ENCODE measurements around the gene AMH. TPM values are rescaled to one million over a fixed set of nuclear protein-coding genes. Genes with fewer than 3 reads are reported as not detected.

AMH gene
- total and polyA plus RNA-seq, 11 donors, result 0.10 to 1.1 (median 0.57) TPM; not detected in 4

DNA sequence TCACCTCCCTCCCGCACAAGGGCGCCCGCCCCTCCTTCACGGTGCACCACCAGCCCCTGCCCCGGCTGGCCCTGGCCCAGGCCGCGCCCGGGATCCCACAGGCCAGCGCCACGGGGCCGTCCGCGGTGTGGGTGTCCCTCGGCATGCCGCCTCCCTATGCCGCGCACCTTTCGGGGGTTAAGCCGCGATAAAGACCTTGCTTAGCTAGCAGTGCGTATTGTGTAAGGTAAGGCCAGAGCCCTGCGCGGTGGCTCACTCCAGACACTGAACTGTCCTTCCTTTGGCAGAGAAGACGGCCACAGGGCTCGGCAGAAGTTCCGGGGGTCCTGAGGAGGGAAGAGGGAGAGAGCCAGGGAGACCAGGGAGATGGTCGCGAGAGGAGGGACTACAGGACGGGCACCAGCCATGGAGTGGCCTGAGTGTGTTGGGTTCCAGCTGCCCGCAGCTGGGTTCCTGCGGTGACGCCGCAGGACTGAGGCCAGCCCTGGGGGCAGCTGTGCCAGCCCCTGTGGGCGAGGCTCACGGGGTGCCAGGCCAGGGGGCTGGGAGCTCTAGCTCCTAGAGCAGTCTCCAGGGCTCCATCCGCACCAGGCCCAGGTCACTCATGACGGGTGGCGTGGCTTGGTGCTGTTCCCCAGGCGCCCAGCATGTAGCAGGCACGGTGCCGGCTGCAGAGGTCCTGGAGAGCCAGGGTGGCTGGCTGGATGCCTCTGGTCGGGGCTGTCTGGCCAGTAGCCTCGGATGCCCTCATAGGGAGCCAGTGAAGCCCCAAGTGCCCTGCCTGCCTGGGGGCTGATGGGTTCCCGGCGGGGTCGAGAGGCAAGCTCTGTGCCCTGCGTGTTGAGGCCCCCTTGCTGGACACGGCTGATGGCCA is 20.7 kb upstream of the AMH start:
- Histone ChIP-seq H3K36me3 (peaks cover 0 to 90% (median 75%) of the 10 kb centered on the region in 9 donors), H3K4me3 (no peak overlapping the region), H3K27me3 (no peaks in the 10 kb centered on the region), H3K9me3 (no peaks in the 10 kb centered on the region), H3K27ac (no peak overlapping the region), H3K4me1 (peaks cover 0 to 20% (median 3%) of the 10 kb centered on the region in 12 donors)
- no peak for TF ChIP-seq POLR2A (IDR thresholded peaks at IDR 0.05)
- TF ChIP-seq, protein P1, sequence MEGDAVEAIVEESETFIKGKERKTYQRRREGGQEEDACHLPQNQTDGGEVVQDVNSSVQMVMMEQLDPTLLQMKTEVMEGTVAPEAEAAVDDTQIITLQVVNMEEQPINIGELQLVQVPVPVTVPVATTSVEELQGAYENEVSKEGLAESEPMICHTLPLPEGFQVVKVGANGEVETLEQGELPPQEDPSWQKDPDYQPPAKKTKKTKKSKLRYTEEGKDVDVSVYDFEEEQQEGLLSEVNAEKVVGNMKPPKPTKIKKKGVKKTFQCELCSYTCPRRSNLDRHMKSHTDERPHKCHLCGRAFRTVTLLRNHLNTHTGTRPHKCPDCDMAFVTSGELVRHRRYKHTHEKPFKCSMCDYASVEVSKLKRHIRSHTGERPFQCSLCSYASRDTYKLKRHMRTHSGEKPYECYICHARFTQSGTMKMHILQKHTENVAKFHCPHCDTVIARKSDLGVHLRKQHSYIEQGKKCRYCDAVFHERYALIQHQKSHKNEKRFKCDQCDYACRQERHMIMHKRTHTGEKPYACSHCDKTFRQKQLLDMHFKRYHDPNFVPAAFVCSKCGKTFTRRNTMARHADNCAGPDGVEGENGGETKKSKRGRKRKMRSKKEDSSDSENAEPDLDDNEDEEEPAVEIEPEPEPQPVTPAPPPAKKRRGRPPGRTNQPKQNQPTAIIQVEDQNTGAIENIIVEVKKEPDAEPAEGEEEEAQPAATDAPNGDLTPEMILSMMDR (IDR thresholded peaks at IDR 0.05), result no peak
- 89 to 94% (median 93%) methylated on average over 34 to 48 of the region's 48 CpGs for WGBS, 4 donors
- ATAC-seq (no peak), DNase-seq (no peak)
- intact Hi-C loops (cut with DNase I), result loop anchor here in 1 of 10 donors (5.0 kb wide), 1 partner anchor 36 kb away; no protein-coding TSS in a partner anchor

DNA sequence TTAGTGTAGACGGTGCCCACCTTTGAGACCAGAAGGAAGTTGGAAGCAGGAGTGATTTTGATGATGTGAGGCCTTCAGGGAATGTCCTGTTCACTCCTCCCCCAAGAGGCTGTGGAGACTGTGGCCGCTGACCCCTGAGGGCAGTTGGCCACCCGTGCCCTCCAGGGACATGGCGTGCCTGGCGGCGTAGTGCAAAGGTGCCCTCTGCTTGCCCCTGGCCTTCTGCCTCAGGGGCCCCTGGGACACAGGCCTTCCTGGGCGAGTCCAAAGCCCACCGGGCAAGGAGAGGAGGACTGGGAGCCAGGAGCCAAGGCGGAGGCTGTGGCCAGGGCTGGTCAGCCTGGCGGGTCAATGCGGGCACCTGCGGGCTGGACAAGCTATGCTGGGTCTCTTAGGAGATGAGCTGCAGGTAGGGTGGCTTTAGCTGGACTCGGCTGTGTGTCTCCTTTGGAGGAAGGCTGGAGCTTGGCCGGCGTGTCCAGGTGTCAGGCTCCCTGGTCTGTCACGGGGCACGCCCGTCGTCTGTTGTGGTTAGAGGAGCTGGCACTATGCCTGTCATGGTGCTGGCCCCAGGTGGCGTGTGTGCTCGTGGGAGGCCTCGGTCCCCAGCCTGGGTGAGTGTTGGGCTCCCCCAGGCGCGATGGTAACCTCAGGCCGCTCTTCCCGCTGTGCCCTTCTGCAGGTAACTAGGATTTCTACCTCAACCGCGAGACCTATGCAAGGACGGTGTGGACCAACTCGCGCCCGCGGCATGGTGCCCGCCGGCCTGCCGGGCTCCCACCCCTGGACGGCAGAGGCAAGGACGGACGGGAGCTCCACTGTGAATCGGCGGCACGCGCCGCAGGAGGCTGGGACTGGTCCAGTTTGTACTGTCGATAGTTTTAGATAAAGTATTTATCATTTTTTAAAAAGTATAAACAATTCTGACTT is 19.8 kb upstream of the AMH start:
- Histone ChIP-seq H3K9me3 (no peaks in the 10 kb centered on the region), H3K27me3 (no peaks in the 10 kb centered on the region), H3K36me3 (peaks cover 0 to 87% (median 77%) of the 10 kb centered on the region in 9 donors), H3K4me3 (no peak overlapping the region), H3K4me1 (peaks cover 0 to 30% (median 7%) of the 10 kb centered on the region in 12 donors), H3K27ac (no peak overlapping the region)
- TF ChIP-seq, protein P1 (IDR thresholded peaks at IDR 0.05), result no peak
- TF ChIP-seq POLR2A (IDR thresholded peaks at IDR 0.05), result no peak
- 93 to 94% (median 93%) methylated on average over 31 to 45 of the region's 45 CpGs for WGBS, 4 donors
- DNase-seq (no peak), ATAC-seq (no peak)
- intact Hi-C loops (cut with DNase I), result loop anchor here in 6 of 10 donors (5.0 to 10.0 kb wide), 5 partner anchors 37 to 165 kb away; partner anchors contain the start of gene AP3D1 (in 1 of the 6)

DNA sequence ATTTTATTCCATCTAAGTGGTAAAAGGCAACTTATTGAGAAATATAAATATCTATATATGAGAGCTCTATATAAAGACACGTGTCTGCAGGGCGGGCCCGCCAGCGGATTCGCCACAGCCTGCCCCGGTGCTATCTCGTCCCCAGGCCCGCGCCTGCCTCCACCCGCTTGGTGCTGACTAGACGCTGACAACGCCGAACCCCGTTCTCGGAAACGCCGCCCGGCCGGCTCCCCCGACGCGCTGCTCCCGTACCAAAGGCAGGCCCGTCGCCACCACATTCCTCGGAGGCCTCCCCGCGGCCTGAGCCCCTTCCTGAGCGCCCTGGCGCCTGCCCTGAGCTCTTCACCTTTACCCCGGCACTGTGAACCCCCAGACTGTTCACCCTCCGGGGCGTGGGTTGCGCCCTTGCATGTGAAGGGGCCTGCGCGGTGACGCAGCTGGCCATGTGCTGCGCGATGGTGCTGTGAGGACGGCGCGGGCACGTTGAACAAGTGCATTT is 19.0 kb upstream of the AMH start:
- Histone ChIP-seq H3K27ac (no peak overlapping the region), H3K36me3 (peaks cover 0 to 80% (median 70%) of the 10 kb centered on the region in 9 donors)

More for the DNA sequence above, 19.0 kb upstream of the AMH start:
- DNase-seq (no peak), ATAC-seq (no peak)
- intact Hi-C loops (cut with DNase I), result loop anchor here in 6 of 10 donors (5.0 to 10.0 kb wide), 4 partner anchors 73 to 165 kb away; partner anchors contain the start of gene AP3D1 (in 1 of the 6)
- no peaks in the 10 kb centered on the region for H3K9me3 ChIP-seq
- TF ChIP-seq, protein P1 (IDR thresholded peaks at IDR 0.05), result no peak
- no peak for TF ChIP-seq POLR2A (IDR thresholded peaks at IDR 0.05)
- 90 to 93% (median 92%) methylated on average over 42 to 43 of the region's 43 CpGs for WGBS, 4 donors
- no peak overlapping the region for H3K4me3 ChIP-seq
- no peaks in the 10 kb centered on the region for H3K27me3 ChIP-seq
- peaks cover 0 to 37% (median 12%) of the 10 kb centered on the region in 12 donors for H3K4me1 ChIP-seq
